Loucy (cell line): Measurements from ENCODE around the gene SLC4A11.

ENCODE experiments used
- EZH2phosphoT487 ChIP-seq: fragments of 200-600 bp; IDR thresholded peaks from 2 replicates; pipeline ENCODE4 v1.6.1; 2018; ENCODE audit warnings: antibody characterized with exemption, mild to moderate bottlenecking, moderate library complexity, borderline replicate concordance
- TF ChIP-seq, protein P1 (sequence below): fragments of 200-600 bp; sonication (generic); conservative IDR thresholded peaks from 2 replicates; pipeline ENCODE4 v1.5.1; 2014; ENCODE audit warnings: mild to moderate bottlenecking, antibody characterized with exemption, low read length

DNA sequence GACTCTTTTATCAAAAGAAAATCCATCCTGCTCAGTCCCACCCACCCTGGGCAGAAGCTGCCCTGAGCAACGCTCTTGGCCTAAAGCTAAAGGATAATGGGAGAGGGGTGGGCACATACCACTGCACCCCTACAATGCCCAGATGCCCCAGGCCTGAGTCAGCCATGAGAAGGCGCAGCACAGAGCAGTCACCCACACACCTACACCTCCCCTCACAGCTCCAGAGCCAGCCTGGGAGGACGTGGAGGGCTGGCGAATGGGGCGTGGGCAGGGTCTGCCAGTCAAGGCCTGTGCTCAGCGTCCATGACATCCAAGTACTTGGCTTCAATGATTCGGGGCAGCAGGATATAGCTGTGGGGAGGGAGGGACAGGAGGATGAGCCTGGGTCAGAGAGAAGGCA lies 11.5 kb downstream of the SLC4A11 start:
- TF ChIP-seq EZH2phosphoT487 = no peak
- TF ChIP-seq, protein P1, sequence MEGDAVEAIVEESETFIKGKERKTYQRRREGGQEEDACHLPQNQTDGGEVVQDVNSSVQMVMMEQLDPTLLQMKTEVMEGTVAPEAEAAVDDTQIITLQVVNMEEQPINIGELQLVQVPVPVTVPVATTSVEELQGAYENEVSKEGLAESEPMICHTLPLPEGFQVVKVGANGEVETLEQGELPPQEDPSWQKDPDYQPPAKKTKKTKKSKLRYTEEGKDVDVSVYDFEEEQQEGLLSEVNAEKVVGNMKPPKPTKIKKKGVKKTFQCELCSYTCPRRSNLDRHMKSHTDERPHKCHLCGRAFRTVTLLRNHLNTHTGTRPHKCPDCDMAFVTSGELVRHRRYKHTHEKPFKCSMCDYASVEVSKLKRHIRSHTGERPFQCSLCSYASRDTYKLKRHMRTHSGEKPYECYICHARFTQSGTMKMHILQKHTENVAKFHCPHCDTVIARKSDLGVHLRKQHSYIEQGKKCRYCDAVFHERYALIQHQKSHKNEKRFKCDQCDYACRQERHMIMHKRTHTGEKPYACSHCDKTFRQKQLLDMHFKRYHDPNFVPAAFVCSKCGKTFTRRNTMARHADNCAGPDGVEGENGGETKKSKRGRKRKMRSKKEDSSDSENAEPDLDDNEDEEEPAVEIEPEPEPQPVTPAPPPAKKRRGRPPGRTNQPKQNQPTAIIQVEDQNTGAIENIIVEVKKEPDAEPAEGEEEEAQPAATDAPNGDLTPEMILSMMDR = no peak
